GM11168 (cell line): ENCODE measurements around the gene KCNAB1.

ENCODE experiments used
- in situ Hi-C: fragments of 300-500 bp; cut with MboI; formaldehyde crosslinking; loops from one replicate; pipeline ENCODE4 v1.12.0; 2022; ENCODE audit warnings: low sequenced_read_pairs; ENCODE audit not compliant: unreplicated experiment

KCNAB1 gene

DNA sequence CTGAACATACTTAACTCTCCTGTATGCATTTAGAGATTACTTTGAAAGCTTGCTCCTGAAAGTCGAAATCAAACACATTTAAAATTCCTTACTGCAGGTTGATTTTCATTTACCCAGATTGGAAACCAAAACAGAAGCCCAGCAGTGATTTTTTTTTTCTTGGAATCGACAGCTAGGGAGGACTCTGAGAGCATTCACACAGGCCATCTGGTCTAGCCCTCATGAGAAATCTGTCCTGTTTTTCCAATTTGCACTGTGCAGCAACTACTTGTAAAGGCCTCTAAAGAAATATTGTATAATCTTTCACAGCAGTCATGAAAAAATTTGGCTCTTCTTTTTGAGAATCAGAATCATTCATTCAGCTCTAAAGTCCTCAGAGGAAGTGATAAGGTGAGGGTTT is 179.2 kb downstream of the KCNAB1 start:
- in situ Hi-C loops = no loop called here

DNA sequence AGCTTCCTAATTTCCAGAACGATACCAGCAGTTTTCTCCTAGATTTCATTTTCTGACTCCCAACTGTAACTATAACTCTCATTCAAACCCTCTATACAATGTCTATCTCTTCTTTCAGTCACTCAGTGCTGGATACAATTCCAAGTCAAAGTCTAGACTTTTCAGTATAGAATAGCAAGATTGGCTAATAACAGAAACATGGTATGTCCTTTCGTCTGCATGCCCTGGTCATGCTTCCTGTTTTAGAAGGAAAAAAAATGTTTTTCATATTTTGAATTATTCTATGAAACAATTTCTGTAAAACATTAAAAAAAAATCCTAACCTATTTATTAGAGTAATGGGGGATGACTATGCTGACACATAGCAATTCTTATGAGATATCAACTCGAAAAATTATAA is 180.0 kb downstream of the KCNAB1 start:
- in situ Hi-C loops = no loop called here

DNA sequence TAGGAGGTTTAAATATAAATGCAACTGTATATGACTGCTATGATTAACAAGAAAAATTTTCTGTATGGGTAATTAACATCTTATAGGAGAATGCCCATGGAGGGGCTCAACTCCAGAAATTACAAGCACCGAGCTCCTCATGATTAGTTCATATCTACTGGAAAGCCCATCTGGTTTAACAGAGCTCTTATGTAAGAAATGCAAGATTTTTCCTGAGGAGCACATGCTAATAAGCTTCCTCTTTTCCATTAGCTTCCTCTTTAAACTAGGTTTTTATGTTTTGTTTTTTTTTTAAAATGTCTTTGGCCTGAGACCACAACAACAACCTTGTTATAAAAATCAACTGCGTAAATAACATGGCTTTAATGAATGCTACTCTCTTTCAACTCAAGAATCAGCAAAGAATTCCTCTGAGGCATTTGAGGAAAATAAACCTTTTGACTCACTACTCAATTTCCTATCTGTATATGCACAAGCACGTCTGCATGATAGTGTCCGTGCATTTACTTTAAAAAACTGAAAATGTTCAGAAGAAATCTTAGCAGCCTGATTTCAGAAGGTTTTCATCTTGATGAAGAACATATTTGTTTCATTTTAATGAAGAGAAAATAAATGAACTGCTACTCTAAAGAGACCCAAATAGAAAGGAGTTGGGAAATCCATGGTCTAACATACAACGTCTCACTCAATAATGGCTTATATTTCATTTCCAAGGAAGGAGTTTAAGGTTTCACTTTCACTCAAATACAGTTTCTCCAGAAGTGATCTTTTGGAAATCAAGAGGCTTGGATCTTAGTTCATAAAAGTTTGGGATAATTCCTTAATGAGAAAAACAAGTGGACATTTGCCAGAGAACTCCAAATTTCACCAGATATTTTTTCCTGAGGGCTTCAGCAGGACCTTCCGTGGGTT is 180.8 kb downstream of the KCNAB1 start:
- in situ Hi-C loops = no loop called here

DNA sequence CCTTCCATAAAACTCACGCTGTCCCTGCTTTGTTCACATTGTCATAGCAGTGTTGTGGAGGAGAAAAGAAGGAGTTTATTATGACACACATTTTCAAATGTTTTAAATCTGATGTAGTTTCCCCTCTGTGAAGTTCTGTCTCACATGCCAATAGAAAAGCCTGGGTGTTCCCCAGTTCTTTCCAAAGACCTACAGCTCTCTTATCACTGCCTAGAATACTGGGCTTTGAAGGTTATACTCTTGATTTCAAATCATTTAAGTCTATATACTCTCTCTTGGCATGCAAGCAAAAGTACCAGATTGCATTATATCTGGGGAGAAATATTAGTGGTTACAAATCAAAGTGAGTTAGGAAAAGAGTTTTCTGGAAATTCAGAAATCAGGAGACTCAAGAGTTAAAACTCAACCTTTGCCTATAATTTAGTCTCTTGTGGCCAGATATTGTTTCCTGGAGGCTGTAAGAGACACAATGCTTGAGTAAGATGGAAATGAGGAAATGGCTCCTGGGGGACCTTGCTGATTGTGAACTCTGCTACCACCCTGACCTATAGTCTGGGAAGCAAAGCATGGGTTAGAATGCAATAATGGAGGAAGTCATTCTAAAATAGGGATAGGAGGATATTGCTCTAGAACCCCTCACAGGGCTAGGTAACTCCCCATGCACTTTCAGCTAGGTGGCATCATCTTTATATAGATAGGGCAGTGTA is 182.8 kb downstream of the KCNAB1 start:
- in situ Hi-C loops = no loop called here

DNA sequence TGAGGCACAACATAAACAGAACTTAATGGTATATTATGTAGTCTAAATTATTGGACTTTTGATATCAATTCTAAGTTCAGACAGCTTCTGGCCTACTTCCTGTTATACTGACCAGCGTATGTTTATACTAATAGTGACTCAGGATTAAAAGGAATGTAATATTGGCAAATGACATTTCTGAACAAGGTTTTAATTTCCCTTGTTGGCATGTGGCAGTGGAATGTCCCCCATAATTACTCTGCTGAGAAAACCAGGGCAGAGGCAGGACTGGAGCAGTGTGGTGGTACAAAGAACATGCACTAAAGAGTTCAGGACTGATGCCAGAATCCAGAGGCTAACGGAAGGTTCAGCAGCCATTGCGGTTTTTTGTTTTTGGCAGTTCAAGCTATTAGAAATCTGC is 184.0 kb downstream of the KCNAB1 start:
- in situ Hi-C loops = no loop called here

DNA sequence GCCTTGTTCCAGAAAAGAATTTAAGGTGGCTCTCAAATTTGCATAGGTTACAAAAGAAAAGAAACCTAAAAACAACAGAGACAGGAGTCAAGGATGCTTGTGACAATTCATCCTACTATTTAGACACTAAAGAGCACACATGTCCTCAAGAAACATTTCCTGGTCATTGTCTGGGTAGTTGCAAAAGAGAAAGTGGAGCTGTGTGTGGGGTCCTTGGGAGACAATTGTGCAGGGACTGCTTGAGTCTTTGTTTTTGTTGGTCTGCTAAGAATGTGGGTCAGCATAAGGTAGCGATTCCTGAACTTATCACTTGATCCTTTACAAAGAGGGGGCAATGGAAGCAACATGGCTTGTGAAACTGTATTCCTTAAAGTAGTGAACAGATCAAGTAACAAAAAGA is 185.3 kb downstream of the KCNAB1 start:
- in situ Hi-C loops = no loop called here

DNA sequence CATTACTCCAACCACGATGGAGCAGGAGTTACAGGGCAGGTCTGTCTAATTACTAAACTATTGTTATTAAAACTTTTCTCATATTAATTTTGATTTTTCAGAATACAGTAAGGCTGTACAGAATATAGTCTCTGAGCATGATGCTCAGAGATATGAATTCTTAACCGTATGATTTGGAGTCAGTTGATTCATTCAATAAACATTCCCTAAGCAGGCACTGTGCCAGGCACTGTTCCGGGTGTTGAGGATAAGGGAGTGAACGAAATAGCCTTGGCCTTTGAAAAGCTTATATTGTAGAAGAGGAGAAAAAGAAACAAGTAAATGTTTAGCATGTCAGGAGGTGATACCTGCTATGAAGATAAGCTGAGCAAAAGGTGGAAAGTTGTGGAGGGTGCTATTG is 187.3 kb downstream of the KCNAB1 start:
- in situ Hi-C loops = no loop called here

DNA sequence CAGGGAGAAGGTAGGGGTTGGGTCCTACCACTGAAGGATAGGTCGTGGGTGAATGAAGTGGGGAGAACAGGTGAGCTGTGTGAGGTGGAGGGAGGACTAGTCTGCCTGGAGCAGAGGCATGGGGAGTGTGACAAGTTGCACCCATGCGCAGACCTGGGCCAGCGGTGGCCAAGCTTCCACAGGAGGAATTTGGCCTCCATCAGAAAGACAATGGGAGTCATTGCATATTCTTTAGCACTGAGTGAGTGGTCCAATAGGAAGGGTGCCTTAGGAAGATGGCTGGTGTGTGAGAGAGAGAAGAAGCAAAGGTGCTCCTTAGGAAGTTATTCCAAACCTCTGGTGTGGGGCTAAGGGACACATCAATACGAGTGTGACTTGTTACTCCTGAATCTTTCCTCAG is 191.1 kb downstream of the KCNAB1 start:
- in situ Hi-C loops = no loop called here

DNA sequence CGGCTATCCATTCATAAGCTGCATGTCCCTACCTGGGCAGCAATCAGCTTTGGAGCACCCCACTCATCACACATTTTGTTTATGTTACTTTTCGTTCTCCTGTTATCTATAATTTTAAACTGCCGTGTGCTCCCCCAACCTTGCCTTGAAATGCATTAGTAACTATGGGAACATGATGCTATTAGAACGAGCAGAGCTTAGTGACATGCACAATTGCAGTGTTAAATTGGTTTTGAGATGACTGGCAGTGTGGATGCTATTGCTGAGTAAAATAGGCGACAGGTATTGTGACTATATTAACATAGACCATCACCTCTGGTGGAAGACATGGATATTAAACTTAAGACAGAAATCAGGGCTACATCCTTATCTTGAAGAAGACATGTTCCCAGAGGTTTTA is 191.6 kb downstream of the KCNAB1 start:
- in situ Hi-C loops = no loop called here

DNA sequence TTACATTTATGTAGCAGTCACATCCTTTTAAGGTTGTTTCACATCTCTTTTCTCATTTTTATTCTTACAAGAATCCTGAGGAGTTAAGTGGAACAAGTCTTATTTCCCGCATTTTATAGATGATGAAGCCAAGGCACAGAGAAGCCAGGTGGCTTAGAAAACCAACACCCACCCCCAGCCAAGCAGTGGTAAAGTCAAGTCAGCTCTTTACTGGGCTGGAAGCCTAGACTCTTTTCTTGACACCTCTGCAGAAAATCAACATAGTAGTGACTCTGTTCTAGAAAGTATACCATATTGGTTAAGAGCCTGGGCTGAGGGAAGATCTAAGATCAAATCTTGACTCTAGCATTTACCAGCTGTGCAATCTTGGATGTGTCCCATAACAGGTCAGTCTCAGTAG is 195.7 kb downstream of the KCNAB1 start:
- in situ Hi-C loops = no loop called here

DNA sequence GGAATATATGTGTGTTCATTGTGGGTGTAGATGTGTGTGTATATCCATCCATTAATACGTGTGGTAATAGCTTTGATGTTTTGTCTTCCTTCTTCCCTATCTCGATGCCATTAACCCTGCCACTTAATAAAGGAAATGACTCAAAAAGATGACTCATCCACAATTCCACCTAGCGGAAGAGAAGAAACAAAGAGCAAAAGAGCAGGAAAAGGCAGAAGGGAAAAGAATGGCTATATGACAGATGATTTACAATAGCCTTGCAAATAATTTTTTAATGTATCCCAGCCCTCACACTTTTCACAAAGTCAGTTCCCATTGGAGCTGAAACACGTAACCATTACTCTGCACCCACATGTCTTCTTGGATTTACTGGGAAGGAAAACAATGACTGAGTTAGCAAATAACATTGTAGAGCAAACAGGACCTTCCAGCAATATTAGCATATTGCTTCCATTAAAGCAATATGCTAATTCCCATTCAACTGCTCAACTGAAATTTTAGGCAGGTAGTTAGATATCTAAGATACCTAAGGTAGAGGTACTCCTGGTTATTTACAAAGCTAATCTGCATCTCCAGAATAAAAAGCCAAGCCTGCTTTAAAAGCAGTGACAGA is 197.2 kb downstream of the KCNAB1 start:
- in situ Hi-C loops = no loop called here

DNA sequence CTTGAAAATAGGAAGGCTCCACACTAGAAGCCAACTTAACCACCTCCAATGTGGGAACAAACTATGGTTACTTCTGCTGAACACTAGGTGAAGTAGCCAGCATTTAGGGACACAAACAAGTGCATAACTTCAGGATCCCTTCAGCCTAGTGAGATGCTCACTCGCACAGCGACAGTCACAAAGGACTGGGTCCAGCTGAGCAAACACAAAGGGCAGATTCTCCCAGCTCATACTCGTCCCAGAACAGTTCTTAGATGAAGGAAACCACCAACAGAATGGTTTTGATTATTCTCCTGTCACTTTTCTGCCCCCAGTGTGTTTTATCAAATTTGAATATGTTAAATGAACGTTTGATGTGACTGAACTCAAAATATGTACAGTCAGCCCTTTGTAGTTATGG is 201.6 kb downstream of the KCNAB1 start:
- in situ Hi-C loops = no loop called here

DNA sequence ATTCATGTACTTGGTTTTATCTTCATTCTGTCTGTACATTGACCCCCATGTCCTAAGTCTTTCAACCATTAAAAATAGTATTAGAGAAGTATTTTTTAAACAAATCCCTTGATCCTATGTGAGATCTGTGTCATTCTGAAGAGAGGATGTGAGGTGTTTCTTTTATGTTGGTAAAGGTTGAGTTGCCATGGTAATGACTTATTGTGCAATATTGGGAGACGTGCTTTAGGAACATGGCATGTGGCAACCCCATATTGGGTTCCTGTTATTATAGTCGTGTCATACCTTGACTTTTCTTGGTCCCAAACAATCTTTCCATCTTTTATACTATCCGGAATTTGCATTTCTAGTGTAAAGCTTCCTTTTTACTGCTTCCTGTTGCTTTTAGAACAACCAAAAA is 203.1 kb downstream of the KCNAB1 start:
- in situ Hi-C loops = no loop called here

DNA sequence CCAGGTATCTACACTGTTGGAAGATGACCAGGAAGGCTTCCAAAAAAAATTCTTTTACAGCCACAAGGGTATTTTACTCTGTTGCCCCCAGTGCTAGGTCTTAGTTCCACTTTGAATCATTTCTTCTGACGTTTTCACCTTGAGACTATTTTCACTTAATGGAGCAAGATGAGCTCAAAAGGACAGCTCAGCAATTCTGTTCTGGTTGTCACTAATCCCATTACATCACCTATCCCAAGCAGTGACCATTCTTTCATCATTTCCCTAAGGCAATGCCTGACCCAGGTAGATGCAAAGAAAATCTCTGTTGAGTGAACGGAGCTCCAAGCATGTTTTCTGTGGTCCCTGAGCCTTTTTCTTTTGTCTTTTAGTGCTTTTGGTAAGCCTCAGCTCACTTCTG is 210.0 kb downstream of the KCNAB1 start:
- in situ Hi-C loops = no loop called here

DNA sequence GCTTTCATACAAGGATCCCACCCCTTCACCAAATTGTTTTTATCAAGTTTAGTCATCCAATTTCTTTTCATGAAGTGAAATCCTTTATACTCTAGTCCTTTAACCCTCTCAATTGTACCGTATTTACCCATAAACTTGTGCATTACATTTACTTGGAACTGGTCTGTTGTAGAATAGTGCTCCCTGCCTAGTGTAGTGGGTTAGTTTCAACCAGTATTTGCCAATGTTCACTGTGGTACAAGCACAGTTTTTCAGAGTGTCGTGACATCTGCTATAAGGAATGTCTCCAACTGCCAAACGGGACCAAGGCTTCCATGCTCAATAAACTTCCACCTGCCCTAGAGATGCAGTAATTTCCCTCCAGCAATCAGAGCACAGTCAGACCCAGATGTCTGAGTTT is 211.9 kb downstream of the KCNAB1 start:
- in situ Hi-C loops = no loop called here

DNA sequence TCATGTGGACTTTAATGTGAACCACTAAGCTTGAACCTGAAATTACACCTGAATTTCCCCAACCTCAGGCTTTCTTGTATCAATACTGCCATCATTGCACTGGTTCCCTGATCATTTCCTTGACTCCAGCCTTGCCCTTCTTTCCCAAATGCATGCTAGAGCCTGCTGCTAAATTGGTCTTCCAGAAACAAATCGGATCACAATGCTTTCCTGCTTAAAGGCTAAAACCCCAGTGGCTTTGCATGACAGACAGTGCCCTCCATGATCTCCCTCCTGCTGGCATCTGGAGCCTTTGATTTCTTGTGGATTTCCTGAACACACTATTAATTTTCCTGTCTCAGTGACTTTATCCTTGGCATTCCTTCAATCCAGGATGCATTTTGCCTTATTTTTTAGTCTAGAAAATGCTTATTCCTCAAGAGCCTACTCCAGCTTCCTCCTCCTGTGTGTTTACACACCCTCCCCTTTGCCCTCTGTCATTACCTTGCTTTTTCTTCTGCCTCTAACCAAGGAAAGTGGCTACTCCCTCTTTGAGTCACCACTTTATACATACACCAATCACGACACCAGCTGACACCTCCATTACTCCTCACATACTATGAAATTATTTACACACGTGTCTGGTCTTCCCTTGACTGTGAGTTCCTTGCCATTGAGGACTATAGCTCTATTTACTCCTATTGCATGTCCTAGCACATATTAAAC is 214.6 kb downstream of the KCNAB1 start:
- in situ Hi-C loops = no loop called here

DNA sequence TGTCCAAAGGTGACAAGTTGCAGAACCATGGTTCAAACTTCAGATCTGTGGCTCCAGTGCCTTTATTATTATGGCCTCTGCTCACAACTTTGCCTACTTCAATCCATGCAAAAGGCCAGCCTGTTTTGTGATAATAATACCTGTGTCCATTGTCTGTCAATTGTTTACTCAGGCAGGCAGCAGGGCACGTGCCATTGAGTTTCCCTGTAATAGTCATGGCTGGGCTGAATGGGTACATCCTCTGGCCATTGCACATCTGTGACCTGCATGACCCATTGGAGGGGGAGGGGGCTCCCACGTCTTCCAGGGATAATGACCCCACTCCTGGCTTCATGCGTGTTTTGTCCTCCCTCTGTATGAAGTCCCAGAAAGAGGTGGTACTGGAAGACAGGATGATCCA is 219.1 kb downstream of the KCNAB1 start:
- in situ Hi-C loops = no loop called here

DNA sequence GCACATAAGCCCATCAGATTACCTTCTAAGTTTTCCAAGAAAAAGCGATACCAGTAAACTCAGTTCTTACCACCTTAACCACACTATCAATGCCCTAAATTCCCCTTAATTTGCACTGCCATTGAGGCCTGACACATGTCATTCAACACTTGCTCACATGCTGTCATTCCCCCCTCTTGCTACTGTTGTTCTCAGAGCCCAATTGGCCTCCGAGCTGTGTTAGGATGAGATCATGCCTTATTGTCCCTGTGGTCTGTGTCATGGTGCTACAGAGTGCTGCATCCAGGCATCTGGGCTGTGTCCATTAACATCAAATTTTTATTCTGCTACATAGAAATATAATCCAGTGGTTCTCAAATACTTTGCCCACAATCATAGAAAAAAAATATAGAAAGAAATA is 221.0 kb downstream of the KCNAB1 start:
- in situ Hi-C loops = no loop called here

DNA sequence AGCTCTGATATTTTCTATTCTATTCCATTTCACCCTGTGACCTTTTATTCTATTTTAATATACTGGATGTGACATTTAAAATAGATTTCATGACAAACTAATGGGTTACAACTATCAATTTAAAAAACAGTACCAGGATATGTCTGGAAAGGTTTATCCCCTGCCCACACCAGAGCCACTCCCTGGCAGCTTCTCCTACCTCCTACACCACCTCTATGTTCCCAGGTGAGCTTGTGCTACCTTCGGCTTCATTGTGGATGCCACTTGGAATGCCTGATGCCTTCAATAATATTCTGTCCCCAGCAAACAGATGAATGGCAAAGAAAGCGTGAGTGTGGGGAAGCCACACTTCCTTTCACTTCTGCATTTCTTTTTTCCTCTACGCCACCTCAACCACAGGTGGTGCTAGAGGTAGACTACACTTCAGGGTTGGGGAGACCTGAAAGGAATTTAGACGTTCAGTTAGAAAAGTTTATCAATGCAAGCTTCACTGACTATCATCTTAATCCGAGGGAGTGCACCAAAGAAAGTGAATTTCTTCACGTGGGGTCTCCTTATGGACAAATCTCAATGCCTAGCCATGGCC is 221.5 kb downstream of the KCNAB1 start:
- in situ Hi-C loops = no loop called here

DNA sequence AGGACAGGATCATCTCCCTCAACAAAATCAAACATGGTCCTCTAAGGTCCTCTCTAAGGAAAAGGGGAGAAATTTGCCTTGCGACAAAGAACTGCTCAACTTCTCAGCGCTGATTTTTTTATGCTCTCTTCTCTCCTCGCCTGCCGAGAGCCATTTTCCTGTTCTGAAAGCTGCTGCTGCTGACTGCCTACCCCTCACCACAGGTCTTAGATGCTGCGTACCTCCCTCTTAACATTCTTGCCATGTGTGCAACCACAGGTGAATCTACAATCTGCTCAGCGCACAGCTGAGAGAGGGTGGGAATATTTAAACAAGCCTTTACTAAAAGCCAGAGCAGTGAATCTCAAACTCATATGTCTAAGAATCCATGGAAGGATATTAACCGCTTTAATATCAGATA is 223.8 kb downstream of the KCNAB1 start:
- in situ Hi-C loops = no loop called here
